Colon (tissue), 2 donors: Measurements from ENCODE around the gene TUB.

Experiments used
- FAIRE-seq: peaks from 2 replicates; lab custom pipeline; 2012; peaks lifted over from hg19 to GRCh38; lab: Jason Lieb, UNC
- donor health status: control.
- donor health status: control.

The TUB gene

GRCh38 chr11:8092587-8093424 lies 11.8 kb downstream of the TUB start:
- no peak for FAIRE-seq

GRCh38 chr11:8093931-8094575 lies 13.0 kb downstream of the TUB start:
- no peak for FAIRE-seq

- FAIRE-seq: no peak
These were observed 13.6 kb downstream of the TUB start for GRCh38 chr11:8094656-8095055.

- no peak for FAIRE-seq
These were observed 14.4 kb downstream of the TUB start for GRCh38 chr11:8095371-8095770.

GRCh38 chr11:8095806-8096522 lies 15.0 kb downstream of the TUB start:
- FAIRE-seq: no peak

GRCh38 chr11:8096575-8096974 lies 15.6 kb downstream of the TUB start:
- no peak for FAIRE-seq

- no peak for FAIRE-seq
These were observed 16.1 kb downstream of the TUB start for GRCh38 chr11:8097062-8097461.

GRCh38 chr11:8097468-8097867 lies 16.5 kb downstream of the TUB start:
- FAIRE-seq: no peak

GRCh38 chr11:8097926-8098325 lies 16.9 kb downstream of the TUB start:
- no peak for FAIRE-seq

GRCh38 chr11:8098361-8098760 lies 17.4 kb downstream of the TUB start:
- FAIRE-seq: no peak

GRCh38 chr11:8098879-8099278 lies 17.9 kb downstream of the TUB start:
- no peak for FAIRE-seq

GRCh38 chr11:8099291-8099899 lies 18.4 kb downstream of the TUB start:
- no peak for FAIRE-seq

GRCh38 chr11:8100158-8100557 lies 19.1 kb downstream of the TUB start:
- no peak for FAIRE-seq

GRCh38 chr11:8100605-8101004 lies 19.6 kb downstream of the TUB start:
- FAIRE-seq: no peak

GRCh38 chr11:8101421-8101820 lies 20.4 kb downstream of the TUB start:
- no peak for FAIRE-seq

GRCh38 chr11:8102296-8102915 lies 21.4 kb downstream of the TUB start:
- no peak for FAIRE-seq

GRCh38 chr11:8102965-8103364 lies 22.0 kb downstream of the TUB start:
- no peak for FAIRE-seq

GRCh38 chr11:8103909-8104308 lies 22.9 kb downstream of the TUB start:
- FAIRE-seq: no peak

GRCh38 chr11:8105133-8105532 lies 24.1 kb downstream of the TUB start:
- no peak for FAIRE-seq

GRCh38 chr11:8105666-8106065 lies 24.7 kb downstream of the TUB start:
- FAIRE-seq: no peak

- no peak for FAIRE-seq
These were observed 25.7 kb downstream of the TUB start for GRCh38 chr11:8106679-8107078.

GRCh38 chr11:8107642-8108041 lies 26.6 kb downstream of the TUB start:
- FAIRE-seq: no peak
